NCI-H2227 treated with DMSO at 0.1 percent for 48 hours (cell line): Measurements from ENCODE around the gene KRTAP3-1.
"Not testable (repeated sequence)": the region's sequence is repeated elsewhere in the genome, so short reads cannot be mapped to it uniquely, and the experiment has no call there.

Experiments used
- DNase-seq: peaks from one replicate; lab custom pipeline; 2025; lab: John Stamatoyannopoulos, UW

The KRTAP3-1 gene

GRCh38 chr17:41015454-41015853, 6.5 kb upstream of the KRTAP3-1 start:
- no peak for DNase-seq

GRCh38 chr17:41013606-41014005, 4.7 kb upstream of the KRTAP3-1 start:
- DNase-seq, result no peak

GRCh38 chr17:41013181-41013580, 4.3 kb upstream of the KRTAP3-1 start:
- no peak for DNase-seq

GRCh38 chr17:41012326-41013120, 3.6 kb upstream of the KRTAP3-1 start:
- no peak for DNase-seq

GRCh38 chr17:41010441-41010840, 1.5 kb upstream of the KRTAP3-1 start:
- no peak for DNase-seq

GRCh38 chr17:41009936-41010335, 1.0 kb upstream of the KRTAP3-1 start:
- no peak for DNase-seq

GRCh38 chr17:41009301-41009760, 403 bp upstream of the KRTAP3-1 start:
- no peak for DNase-seq

GRCh38 chr17:41004397-41004796, 4.5 kb downstream of the KRTAP3-1 start:
- no peak for DNase-seq

- no peak for DNase-seq
Observed at GRCh38 chr17:41003926-41004325, 5.0 kb downstream of the KRTAP3-1 start.

- DNase-seq, result no peak
Observed at GRCh38 chr17:41002814-41003213, 6.1 kb downstream of the KRTAP3-1 start.

GRCh38 chr17:41001795-41002194, 7.1 kb downstream of the KRTAP3-1 start:
- DNase-seq, result no peak

- not testable (repeated sequence) for DNase-seq
Observed at GRCh38 chr17:40999563-40999962, 9.4 kb downstream of the KRTAP3-1 start, which contains the start of gene KRTAP3-2. Gene KRTAP3-2 (minus strand): TSS chr17:40999906. CDS start chr17:40999853, 53 bp downstream.

GRCh38 chr17:40997361-40997760, 11.6 kb downstream of the KRTAP3-1 start:
- peak; percentile 78 for DNase-seq

GRCh38 chr17:40996829-40997228, 12.1 kb downstream of the KRTAP3-1 start:
- DNase-seq, result no peak

- no peak for DNase-seq
Observed at GRCh38 chr17:40995116-40995515, 13.8 kb downstream of the KRTAP3-1 start.

GRCh38 chr17:40993839-40994238, 15.1 kb downstream of the KRTAP3-1 start, which contains the start of gene KRTAP3-3:
Gene KRTAP3-3 (minus strand): TSS chr17:40994164. CDS start chr17:40994097, 67 bp downstream.
- no peak for DNase-seq

- DNase-seq, result no peak
Observed at GRCh38 chr17:40993084-40993483, 15.8 kb downstream of the KRTAP3-1 start.

- DNase-seq, result no peak
Observed at GRCh38 chr17:40992666-40993065, 16.3 kb downstream of the KRTAP3-1 start.

- no peak for DNase-seq
Observed at GRCh38 chr17:40986920-40987319, 22.0 kb downstream of the KRTAP3-1 start.

GRCh38 chr17:40984226-40984625, 24.7 kb downstream of the KRTAP3-1 start, which contains the start of gene KRT40:
Gene KRT40 (minus strand): TSS chr17:40984326. CDS start chr17:40984273, 53 bp downstream.
- DNase-seq, result no peak

GRCh38 chr17:40981115-40981514, 27.8 kb downstream of the KRTAP3-1 start:
- DNase-seq, result no peak

- peak; percentile 33 for DNase-seq
Observed at GRCh38 chr17:40980596-40980995, 28.3 kb downstream of the KRTAP3-1 start.

- DNase-seq, result no peak
Observed at GRCh38 chr17:40980117-40980516, 28.8 kb downstream of the KRTAP3-1 start.
